HUES64 (cell line): ENCODE data around the gene CFD.

ENCODE experiments used
- H3K27ac ChIP-seq: 2 replicates; pipeline ENCODE4 v1.7.0; 2013; ENCODE audit warnings: low read depth, low read length, inconsistent platforms
- H3K27me3 ChIP-seq: 2 replicates; pipeline ENCODE4 v1.6.1; 2013; ENCODE audit warnings: mild to moderate bottlenecking, low read length; ENCODE audit not compliant: insufficient read depth
- H3K36me3 ChIP-seq: 2 replicates; pipeline ENCODE4 v1.6.1; 2013; ENCODE audit warnings: mild to moderate bottlenecking, low read length; ENCODE audit not compliant: insufficient read depth
- H3K4me1 ChIP-seq: 2 replicates; pipeline ENCODE4 v1.6.1; 2013; ENCODE audit warnings: mild to moderate bottlenecking, low read length, moderate library complexity; ENCODE audit not compliant: insufficient read depth
- H3K4me3 ChIP-seq: 2 replicates; pipeline ENCODE4 v1.5.1; 2013; ENCODE audit warnings: mild to moderate bottlenecking, low read length, moderate library complexity
- H3K9ac ChIP-seq: 2 replicates; pipeline ENCODE4 v1.6.1; 2013; ENCODE audit warnings: mild to moderate bottlenecking, low read depth, low read length
- H3K9me3 ChIP-seq: 2 replicates; pipeline ENCODE4 v1.6.1; 2013; ENCODE audit warnings: low read depth, low read length; ENCODE audit not compliant: insufficient read depth
- WGBS: fragments of 150-250, 120-280 bp; methylation state at CpG from one replicate; pipeline ENCODE4 v1.1.7; 2013; ENCODE audit warnings: missing lambda C conversion rate; 5-methylcytosine and 5-hydroxymethylcytosine counted together

Gene CFD

DNA sequence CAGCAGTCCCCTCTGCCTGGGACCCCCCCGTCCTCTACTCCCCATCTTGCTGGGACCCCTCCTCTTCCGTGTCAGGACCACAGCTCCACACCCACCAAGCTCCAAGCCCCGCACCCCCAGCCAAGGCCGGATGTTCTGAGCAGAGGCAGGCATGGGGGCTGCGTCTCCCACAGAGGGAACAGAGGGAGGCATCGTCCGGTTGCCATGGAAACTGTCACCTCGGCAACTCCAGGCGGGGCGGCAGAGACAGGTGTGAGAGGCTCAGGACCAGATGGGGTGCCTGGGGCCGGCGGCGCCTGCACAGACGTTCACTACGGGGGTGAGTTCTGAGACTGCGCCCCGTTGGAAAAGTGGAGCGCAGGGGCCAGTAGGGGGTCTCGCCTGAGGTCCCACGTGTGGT is 39.2 kb downstream of the CFD start:
- H3K36me3 ChIP-seq: peaks cover 28% of the 10 kb centered on the region
- no peak overlapping the region for H3K4me3 ChIP-seq
- no peaks in the 10 kb centered on the region for H3K9me3 ChIP-seq
- H3K4me1 ChIP-seq: no peaks in the 10 kb centered on the region
- H3K27ac ChIP-seq: no peak overlapping the region
- H3K27me3 ChIP-seq: no peaks in the 10 kb centered on the region
- WGBS: 88% methylated on average over 20 of the region's 20 CpGs
- H3K9ac ChIP-seq: no peak overlapping the region

- Histone ChIP-seq H3K9ac (no peak overlapping the region), H3K9me3 (no peaks in the 10 kb centered on the region), H3K36me3 (peaks cover 28% of the 10 kb centered on the region), H3K27me3 (no peaks in the 10 kb centered on the region), H3K4me3 (no peak overlapping the region), H3K4me1 (no peaks in the 10 kb centered on the region), H3K27ac (no peak overlapping the region)
- 89% methylated on average over 32 of the region's 32 CpGs for WGBS
Measured at GRCh38 chr19:899336-900042, 40.0 kb downstream of the CFD start.

GRCh38 chr19:900043-900301 is 40.5 kb downstream of the CFD start:
- peaks cover 28% of the 10 kb centered on the region for H3K36me3 ChIP-seq
- H3K4me3 ChIP-seq: no peak overlapping the region
- no peaks in the 10 kb centered on the region for H3K27me3 ChIP-seq
- no peaks in the 10 kb centered on the region for H3K9me3 ChIP-seq
- H3K9ac ChIP-seq: no peak overlapping the region
- WGBS: 92% methylated on average over 15 of the region's 15 CpGs
- no peak overlapping the region for H3K27ac ChIP-seq
- H3K4me1 ChIP-seq: no peaks in the 10 kb centered on the region

DNA sequence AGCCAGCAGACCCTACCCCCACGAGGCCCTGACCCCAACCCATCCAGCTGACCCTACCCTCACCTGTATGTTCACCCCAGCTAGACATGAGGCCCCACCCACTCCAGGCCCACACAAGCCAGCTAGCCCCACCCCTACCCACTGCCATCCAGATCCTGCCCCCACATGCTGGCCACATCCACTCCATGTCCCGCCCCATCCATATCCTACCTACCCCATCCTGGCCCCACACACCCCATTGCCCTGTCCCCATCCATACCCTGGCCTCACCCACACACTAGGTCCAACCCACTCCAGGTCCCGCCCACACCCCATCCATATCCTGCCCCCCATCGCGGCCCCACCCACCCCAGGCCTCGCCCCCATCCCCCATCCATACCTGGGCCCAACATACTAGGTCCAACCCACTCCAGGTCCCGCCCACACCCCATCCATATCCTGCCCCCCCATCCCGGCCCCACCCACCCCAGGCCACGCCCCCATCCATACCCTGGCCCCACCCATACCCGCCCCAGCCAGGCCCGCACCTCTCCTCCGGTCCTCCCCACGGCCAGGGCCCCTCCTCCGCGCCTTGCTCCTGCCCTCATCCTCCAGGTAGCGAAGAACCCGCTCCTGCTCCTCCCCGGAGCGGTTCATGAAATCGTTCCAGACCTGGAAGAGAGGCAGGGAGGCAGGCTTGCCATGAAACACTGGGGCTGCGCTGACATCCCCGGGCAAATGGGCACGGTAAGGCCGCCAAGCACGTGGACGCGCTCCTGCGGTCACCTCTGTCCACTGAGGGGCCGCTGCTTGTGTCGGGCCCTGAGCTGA is 41.0 kb downstream of the CFD start:
- no peaks in the 10 kb centered on the region for H3K4me1 ChIP-seq
- WGBS: 85% methylated on average over 25 of the region's 30 CpGs
- no peaks in the 10 kb centered on the region for H3K27me3 ChIP-seq
- H3K4me3 ChIP-seq: no peak overlapping the region
- no peak overlapping the region for H3K9ac ChIP-seq
- no peak overlapping the region for H3K27ac ChIP-seq
- peaks cover 28% of the 10 kb centered on the region for H3K36me3 ChIP-seq
- no peaks in the 10 kb centered on the region for H3K9me3 ChIP-seq

DNA sequence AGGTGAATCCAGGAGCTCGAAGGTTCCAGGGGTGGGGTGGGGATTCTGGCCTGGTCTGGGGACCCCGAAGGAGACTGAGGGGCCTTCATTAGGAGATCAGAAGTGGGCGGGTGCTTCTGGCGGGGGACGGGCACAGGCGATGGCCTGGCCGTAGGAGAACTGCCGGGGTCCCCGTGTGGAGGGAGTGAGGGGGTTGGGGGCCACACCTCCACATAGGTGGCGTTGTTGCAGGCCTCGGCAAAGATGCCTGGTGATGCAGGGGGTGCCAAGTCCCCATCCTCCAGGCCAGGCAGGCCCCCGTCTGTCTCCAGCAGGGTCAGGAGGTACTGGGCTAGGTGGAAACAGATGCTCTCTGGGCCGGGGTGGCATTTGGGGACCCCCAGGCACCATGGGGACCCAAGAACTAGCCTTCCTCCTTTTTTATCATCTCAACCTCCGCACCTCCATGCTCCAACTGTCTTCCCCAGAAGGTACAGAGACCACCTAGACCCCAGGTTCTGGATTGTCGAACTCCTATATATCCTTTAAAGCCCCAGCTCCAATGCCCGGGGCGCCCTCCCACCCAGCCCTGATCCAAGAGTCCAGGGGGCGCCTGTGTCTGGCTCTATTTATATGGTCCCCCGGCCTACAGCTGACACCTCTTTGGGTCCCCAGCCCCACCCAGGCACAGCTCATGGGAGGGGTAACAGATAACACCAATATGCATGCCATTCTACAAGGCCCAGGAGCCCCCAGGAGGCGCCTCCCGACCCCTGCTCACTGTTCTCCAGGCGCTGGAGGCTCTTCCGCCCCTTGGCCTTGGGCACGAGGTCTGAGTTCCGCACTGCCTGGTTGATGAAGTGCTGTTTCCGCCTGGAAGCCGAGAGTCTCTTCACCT is 42.0 kb downstream of the CFD start:
- Histone ChIP-seq H3K4me3 (no peak overlapping the region), H3K27ac (no peak overlapping the region), H3K4me1 (no peaks in the 10 kb centered on the region), H3K27me3 (no peaks in the 10 kb centered on the region), H3K9ac (no peak overlapping the region), H3K9me3 (no peaks in the 10 kb centered on the region), H3K36me3 (peaks cover 28% of the 10 kb centered on the region)
- 93% methylated on average over 27 of the region's 27 CpGs for WGBS

GRCh38 chr19:902093-902370 is 42.6 kb downstream of the CFD start:
- no peak overlapping the region for H3K9ac ChIP-seq
- H3K36me3 ChIP-seq: peaks cover 22% of the 10 kb centered on the region
- H3K27ac ChIP-seq: no peak overlapping the region
- no peaks in the 10 kb centered on the region for H3K4me1 ChIP-seq
- H3K27me3 ChIP-seq: no peaks in the 10 kb centered on the region
- WGBS: 97% methylated on average over 7 of the region's 7 CpGs
- H3K4me3 ChIP-seq: no peak overlapping the region
- no peaks in the 10 kb centered on the region for H3K9me3 ChIP-seq

- Histone ChIP-seq H3K4me3 (no peak overlapping the region), H3K9me3 (no peaks in the 10 kb centered on the region), H3K27ac (no peak overlapping the region), H3K4me1 (no peaks in the 10 kb centered on the region), H3K27me3 (no peaks in the 10 kb centered on the region), H3K36me3 (peaks cover 18% of the 10 kb centered on the region), H3K9ac (no peak overlapping the region)
- 94% methylated on average over 14 of the region's 14 CpGs for WGBS
Measured at GRCh38 chr19:902446-903226, 43.2 kb downstream of the CFD start.

- Histone ChIP-seq H3K9ac (no peak overlapping the region), H3K27me3 (no peaks in the 10 kb centered on the region), H3K4me3 (no peak overlapping the region), H3K9me3 (no peaks in the 10 kb centered on the region), H3K27ac (no peak overlapping the region), H3K4me1 (no peaks in the 10 kb centered on the region), H3K36me3 (peaks cover 18% of the 10 kb centered on the region)
- 77% methylated on average over 32 of the region's 32 CpGs for WGBS
Measured at GRCh38 chr19:903266-903797, 43.9 kb downstream of the CFD start.

DNA sequence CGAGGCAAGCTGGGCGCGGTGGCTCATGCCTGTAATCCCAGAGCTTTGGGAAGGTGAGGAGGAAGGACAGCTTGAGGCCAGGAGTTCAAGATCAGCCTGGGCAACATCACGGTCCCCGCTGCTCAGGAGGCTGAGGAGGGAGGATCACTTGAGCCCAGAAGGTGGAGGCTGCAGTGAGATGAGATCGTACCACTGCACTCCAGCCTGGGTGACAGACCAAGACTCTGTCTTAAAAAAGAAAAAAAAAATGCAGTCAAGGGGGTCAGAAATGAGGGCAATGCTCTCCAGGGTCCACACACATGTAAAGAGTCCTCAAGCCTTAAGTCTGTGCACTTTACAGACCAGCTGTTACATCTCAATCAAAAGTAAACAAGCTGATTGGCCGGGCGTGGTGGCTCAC is 45.1 kb downstream of the CFD start:
- H3K4me3 ChIP-seq: no peak overlapping the region
- H3K27me3 ChIP-seq: no peaks in the 10 kb centered on the region
- peaks cover 8% of the 10 kb centered on the region for H3K36me3 ChIP-seq
- H3K9me3 ChIP-seq: no peaks in the 10 kb centered on the region
- WGBS: 94% methylated on average over 8 of the region's 8 CpGs
- 0 out of 2 replicates have a peak, but pooled peaks cover 4% of the 10 kb centered on the region for H3K4me1 ChIP-seq
- no peak overlapping the region for H3K27ac ChIP-seq
- H3K9ac ChIP-seq: no peak overlapping the region

- 96% methylated on average over 7 of the region's 7 CpGs for WGBS
- 0 out of 2 replicates have a peak, but pooled peaks cover 4% of the 10 kb centered on the region for H3K4me1 ChIP-seq
- H3K27ac ChIP-seq: no peak overlapping the region
- no peaks in the 10 kb centered on the region; the same call in 1 of the 2 replicates for H3K36me3 ChIP-seq
- H3K27me3 ChIP-seq: no peaks in the 10 kb centered on the region
- no peak overlapping the region for H3K9ac ChIP-seq
- H3K9me3 ChIP-seq: no peaks in the 10 kb centered on the region
- no peak overlapping the region for H3K4me3 ChIP-seq
Measured at GRCh38 chr19:906480-906879, 47.0 kb downstream of the CFD start.
